ENCODE data around the gene MYB.

DNA sequence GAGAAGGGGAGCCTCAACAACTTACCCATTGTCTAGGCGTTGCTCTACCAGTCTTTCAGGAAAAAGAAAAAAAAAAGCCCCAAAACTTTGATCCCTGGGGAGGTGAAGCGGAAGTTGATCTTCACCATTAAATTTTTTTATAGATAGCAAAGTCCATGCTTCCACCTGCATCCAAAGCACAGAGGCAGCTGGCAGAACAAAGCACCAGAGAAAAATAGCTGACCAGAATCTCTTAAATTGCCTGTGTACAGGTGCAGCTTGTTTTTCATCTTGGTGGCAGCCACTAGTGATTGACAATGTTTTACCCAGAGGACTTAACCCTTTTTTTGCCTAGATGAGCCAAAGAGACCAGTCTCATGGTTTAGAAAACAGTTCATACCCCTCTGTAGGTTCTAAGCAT, 86.0 kb downstream of the MYB start:
- TF ChIP-seq, protein P1, sequence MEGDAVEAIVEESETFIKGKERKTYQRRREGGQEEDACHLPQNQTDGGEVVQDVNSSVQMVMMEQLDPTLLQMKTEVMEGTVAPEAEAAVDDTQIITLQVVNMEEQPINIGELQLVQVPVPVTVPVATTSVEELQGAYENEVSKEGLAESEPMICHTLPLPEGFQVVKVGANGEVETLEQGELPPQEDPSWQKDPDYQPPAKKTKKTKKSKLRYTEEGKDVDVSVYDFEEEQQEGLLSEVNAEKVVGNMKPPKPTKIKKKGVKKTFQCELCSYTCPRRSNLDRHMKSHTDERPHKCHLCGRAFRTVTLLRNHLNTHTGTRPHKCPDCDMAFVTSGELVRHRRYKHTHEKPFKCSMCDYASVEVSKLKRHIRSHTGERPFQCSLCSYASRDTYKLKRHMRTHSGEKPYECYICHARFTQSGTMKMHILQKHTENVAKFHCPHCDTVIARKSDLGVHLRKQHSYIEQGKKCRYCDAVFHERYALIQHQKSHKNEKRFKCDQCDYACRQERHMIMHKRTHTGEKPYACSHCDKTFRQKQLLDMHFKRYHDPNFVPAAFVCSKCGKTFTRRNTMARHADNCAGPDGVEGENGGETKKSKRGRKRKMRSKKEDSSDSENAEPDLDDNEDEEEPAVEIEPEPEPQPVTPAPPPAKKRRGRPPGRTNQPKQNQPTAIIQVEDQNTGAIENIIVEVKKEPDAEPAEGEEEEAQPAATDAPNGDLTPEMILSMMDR (conservative IDR thresholded peaks at IDR 0.05; ENCODE audit: low read depth in 2 of 2) = no peak
- TF ChIP-seq EZH2phosphoT487 (IDR thresholded peaks at IDR 0.05; ENCODE audit: unreplicated experiment) (no peak), EZH2 (IDR thresholded peaks at IDR 0.05; ENCODE audit: low read depth, unreplicated experiment) (no peak), POLR2AphosphoS5 (IDR thresholded peaks at IDR 0.05; ENCODE audit: low read depth) (no peak), ZNF331 (CRISPR knock-in tag; IDR thresholded peaks at IDR 0.05; ENCODE audit: low read depth) (no peak), ZNF114 (CRISPR knock-in tag; IDR thresholded peaks at IDR 0.05) (no peak), CREB1 (CRISPR knock-in tag; IDR thresholded peaks at IDR 0.05; ENCODE audit: low read depth) (no peak), JUNB (IDR thresholded peaks at IDR 0.05; ENCODE audit: unreplicated experiment) (no peak)
- TF ChIP-seq, protein P2, sequence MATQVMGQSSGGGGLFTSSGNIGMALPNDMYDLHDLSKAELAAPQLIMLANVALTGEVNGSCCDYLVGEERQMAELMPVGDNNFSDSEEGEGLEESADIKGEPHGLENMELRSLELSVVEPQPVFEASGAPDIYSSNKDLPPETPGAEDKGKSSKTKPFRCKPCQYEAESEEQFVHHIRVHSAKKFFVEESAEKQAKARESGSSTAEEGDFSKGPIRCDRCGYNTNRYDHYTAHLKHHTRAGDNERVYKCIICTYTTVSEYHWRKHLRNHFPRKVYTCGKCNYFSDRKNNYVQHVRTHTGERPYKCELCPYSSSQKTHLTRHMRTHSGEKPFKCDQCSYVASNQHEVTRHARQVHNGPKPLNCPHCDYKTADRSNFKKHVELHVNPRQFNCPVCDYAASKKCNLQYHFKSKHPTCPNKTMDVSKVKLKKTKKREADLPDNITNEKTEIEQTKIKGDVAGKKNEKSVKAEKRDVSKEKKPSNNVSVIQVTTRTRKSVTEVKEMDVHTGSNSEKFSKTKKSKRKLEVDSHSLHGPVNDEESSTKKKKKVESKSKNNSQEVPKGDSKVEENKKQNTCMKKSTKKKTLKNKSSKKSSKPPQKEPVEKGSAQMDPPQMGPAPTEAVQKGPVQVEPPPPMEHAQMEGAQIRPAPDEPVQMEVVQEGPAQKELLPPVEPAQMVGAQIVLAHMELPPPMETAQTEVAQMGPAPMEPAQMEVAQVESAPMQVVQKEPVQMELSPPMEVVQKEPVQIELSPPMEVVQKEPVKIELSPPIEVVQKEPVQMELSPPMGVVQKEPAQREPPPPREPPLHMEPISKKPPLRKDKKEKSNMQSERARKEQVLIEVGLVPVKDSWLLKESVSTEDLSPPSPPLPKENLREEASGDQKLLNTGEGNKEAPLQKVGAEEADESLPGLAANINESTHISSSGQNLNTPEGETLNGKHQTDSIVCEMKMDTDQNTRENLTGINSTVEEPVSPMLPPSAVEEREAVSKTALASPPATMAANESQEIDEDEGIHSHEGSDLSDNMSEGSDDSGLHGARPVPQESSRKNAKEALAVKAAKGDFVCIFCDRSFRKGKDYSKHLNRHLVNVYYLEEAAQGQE (IDR thresholded peaks at IDR 0.05; ENCODE audit: unreplicated experiment) = no peak
- TF ChIP-seq, protein P3, sequence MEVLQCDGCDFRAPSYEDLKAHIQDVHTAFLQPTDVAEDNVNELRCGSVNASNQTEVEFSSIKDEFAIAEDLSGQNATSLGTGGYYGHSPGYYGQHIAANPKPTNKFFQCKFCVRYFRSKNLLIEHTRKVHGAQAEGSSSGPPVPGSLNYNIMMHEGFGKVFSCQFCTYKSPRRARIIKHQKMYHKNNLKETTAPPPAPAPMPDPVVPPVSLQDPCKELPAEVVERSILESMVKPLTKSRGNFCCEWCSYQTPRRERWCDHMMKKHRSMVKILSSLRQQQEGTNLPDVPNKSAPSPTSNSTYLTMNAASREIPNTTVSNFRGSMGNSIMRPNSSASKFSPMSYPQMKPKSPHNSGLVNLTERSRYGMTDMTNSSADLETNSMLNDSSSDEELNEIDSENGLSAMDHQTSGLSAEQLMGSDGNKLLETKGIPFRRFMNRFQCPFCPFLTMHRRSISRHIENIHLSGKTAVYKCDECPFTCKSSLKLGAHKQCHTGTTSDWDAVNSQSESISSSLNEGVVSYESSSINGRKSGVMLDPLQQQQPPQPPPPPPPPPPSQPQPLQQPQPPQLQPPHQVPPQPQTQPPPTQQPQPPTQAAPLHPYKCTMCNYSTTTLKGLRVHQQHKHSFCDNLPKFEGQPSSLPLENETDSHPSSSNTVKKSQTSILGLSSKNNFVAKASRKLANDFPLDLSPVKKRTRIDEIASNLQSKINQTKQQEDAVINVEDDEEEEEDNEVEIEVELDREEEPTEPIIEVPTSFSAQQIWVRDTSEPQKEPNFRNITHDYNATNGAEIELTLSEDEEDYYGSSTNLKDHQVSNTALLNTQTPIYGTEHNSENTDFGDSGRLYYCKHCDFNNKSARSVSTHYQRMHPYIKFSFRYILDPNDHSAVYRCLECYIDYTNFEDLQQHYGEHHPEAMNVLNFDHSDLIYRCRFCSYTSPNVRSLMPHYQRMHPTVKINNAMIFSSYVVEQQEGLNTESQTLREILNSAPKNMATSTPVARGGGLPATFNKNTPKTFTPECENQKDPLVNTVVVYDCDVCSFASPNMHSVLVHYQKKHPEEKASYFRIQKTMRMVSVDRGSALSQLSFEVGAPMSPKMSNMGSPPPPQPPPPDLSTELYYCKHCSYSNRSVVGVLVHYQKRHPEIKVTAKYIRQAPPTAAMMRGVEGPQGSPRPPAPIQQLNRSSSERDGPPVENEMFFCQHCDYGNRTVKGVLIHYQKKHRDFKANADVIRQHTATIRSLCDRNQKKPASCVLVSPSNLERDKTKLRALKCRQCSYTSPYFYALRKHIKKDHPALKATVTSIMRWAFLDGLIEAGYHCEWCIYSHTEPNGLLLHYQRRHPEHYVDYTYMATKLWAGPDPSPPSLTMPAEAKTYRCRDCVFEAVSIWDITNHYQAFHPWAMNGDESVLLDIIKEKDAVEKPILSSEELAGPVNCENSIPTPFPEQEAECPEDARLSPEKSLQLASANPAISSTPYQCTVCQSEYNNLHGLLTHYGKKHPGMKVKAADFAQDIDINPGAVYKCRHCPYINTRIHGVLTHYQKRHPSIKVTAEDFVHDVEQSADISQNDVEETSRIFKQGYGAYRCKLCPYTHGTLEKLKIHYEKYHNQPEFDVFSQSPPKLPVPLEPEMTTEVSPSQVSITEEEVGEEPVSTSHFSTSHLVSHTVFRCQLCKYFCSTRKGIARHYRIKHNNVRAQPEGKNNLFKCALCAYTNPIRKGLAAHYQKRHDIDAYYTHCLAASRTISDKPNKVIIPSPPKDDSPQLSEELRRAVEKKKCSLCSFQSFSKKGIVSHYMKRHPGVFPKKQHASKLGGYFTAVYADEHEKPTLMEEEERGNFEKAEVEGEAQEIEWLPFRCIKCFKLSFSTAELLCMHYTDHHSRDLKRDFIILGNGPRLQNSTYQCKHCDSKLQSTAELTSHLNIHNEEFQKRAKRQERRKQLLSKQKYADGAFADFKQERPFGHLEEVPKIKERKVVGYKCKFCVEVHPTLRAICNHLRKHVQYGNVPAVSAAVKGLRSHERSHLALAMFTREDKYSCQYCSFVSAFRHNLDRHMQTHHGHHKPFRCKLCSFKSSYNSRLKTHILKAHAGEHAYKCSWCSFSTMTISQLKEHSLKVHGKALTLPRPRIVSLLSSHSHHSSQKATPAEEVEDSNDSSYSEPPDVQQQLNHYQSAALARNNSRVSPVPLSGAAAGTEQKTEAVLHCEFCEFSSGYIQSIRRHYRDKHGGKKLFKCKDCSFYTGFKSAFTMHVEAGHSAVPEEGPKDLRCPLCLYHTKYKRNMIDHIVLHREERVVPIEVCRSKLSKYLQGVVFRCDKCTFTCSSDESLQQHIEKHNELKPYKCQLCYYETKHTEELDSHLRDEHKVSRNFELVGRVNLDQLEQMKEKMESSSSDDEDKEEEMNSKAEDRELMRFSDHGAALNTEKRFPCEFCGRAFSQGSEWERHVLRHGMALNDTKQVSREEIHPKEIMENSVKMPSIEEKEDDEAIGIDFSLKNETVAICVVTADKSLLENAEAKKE (CRISPR knock-in tag; IDR thresholded peaks at IDR 0.05) = no peak

Measured in GM23338 (cell line).